GM12891 (cell line): Measurements from ENCODE around the gene BRPF1.

Experiments
- POLR2A ChIP-seq: IDR thresholded peaks from 2 replicates; pipeline ENCODE4 v1.6.1; 2011; ENCODE audit warnings: low read depth, low read length, control low read depth
- TAF1 ChIP-seq: IDR thresholded peaks from 2 replicates; pipeline ENCODE4 v1.6.1; 2011; ENCODE audit warnings: low read depth, low read length, control low read depth

DNA sequence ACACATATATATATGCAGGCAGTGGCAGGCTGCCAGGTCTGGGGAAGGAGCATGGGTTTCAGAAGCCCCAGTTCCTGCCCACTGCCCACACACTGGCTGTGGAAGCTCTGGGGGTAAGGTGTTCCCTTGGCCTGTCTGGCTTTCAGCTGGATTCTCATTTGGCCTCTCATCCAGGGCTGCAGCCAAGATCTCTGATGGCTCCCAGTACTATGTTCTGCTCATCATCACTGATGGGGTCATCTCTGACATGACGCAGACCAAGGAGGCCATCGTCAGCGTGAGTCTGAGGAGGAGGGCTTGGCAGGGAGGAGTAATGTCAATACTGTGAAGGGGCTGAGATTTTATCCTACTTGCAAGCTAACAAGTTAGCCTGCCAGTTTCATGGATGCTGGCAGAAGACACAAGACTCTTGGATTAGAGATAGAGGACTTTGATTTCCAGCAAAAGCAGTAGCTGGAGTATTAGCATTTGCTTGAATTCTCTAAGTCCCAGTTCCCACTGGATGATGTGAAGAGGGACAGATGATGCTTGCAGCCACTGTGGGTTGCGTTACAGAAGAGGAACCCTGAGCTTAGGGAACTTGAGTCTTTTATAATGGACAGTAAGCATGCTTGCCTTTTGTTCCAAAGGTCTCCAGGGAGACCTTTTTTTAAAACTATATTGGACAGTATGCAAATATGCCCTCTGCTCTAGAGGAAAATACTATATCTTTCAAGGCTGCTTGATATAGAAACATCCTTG, 5.6 kb upstream of the BRPF1 start:
- no peak for TF ChIP-seq POLR2A
- no peak for TF ChIP-seq TAF1
